D721Med (cell line): ENCODE measurements around the gene PRR20G.

ENCODE experiments used
- DNase-seq: peaks from one replicate; pipeline ENCODE4 v3.0.0; 2011; ENCODE audit warnings: low spot score; ENCODE audit not compliant: insufficient read length
- FAIRE-seq: peaks from 2 replicates; lab custom pipeline; 2011; peaks lifted over from hg19 to GRCh38; lab: Jason Lieb, UNC
- TF ChIP-seq, protein P1 (sequence below): IDR thresholded peaks from 2 replicates; pipeline ENCODE4 v1.5.1; 2012; ENCODE audit warnings: mild to moderate bottlenecking, control low read depth; ENCODE audit not compliant: insufficient read depth; ENCODE audit errors: missing control alignments

Gene PRR20G

GRCh38 chr3:127287840-127288239 lies at the start of gene PRR20G:
Gene PRR20G (minus strand): TSS chr3:127288046. CDS start chr3:127287365, 681 bp downstream.
- no peak for FAIRE-seq

DNA sequence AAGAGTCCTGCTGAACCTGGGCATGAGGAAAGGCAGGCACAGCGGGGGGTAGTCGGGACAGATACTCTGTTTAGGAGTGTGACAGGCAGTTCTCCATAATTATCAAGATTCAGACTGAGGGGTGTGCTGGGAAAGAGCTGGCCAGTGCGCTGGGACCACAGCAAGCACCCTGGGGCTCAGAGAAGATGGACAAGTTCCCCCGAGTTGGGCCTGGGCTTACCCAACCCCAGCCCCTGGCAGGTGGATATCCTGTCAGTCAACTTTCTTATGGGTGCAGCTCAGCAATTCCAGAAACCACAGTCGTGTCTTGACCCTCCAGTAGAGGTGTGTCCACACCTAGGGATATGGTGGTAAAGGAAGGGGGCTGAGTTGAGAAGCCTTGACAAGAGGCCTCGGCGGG lies 49.2 kb upstream of the PRR20G start:
- DNase-seq (no peak), FAIRE-seq (no peak)
- TF ChIP-seq, protein P1, sequence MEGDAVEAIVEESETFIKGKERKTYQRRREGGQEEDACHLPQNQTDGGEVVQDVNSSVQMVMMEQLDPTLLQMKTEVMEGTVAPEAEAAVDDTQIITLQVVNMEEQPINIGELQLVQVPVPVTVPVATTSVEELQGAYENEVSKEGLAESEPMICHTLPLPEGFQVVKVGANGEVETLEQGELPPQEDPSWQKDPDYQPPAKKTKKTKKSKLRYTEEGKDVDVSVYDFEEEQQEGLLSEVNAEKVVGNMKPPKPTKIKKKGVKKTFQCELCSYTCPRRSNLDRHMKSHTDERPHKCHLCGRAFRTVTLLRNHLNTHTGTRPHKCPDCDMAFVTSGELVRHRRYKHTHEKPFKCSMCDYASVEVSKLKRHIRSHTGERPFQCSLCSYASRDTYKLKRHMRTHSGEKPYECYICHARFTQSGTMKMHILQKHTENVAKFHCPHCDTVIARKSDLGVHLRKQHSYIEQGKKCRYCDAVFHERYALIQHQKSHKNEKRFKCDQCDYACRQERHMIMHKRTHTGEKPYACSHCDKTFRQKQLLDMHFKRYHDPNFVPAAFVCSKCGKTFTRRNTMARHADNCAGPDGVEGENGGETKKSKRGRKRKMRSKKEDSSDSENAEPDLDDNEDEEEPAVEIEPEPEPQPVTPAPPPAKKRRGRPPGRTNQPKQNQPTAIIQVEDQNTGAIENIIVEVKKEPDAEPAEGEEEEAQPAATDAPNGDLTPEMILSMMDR, result no peak

More at GRCh38 chr3:127287840-127288239, at the start of gene PRR20G:
- TF ChIP-seq, protein P1, result no peak
- no peak for DNase-seq

- TF ChIP-seq, protein P1, result no peak
- DNase-seq (no peak), FAIRE-seq (no peak)
Measured at GRCh38 chr3:127336101-127336500, 48.3 kb upstream of the PRR20G start.

DNA sequence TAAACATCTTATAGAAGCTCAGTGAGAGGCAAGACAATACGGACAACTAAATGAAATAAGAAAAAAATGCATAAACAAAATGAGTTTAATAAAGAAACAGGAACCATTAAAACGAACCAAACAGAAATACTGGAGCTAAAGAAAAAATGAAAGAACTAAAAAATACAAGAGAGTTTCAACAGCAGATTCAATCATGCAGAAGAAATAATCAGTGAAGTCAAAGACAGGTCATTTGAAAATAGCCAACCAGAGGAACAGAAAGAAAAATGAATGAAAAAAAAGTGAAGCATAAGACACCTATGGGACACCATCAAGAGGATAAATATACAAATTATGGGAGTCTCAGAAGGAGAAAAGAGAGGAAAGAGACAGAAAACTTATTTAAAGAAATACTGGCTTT lies 42.5 kb upstream of the PRR20G start:
- DNase-seq, result no peak
- FAIRE-seq, result no peak
- TF ChIP-seq, protein P1, result no peak

DNA sequence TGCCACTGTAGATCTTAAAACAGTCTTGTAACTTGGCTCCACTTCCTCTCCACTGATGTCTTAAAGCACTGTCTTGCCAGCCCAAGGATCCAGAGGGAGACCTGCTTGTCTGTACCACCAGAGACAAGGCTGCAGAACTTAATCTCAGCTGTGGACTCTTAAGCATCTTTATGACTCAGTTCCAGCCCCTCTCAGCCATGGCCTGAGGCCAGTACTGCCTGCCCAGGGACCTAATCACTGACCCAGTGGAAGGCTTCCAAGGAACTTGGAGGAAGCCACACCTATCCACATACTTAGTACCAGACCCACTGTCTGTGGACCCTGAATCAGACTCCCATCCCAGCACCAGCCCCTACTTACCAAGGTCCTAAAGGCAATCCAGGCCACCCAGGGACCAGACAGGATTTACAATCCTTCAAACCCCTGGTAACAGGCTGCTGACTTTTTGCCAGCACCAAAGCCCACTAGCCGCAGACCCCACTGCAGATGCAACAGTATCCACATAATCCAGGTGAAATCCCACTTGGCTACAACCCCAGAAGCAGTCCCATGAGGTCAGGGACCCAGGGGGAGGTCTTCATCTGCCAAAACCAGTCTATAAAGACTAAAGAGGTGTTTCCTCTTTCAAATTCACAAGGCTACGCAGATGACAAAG lies 41.9 kb upstream of the PRR20G start:
- no peak for FAIRE-seq
- TF ChIP-seq, protein P1, result no peak
- no peak for DNase-seq

GRCh38 chr3:127328421-127328820 lies 40.6 kb upstream of the PRR20G start:
- TF ChIP-seq, protein P1, result no peak
- DNase-seq, result no peak
- no peak for FAIRE-seq

DNA sequence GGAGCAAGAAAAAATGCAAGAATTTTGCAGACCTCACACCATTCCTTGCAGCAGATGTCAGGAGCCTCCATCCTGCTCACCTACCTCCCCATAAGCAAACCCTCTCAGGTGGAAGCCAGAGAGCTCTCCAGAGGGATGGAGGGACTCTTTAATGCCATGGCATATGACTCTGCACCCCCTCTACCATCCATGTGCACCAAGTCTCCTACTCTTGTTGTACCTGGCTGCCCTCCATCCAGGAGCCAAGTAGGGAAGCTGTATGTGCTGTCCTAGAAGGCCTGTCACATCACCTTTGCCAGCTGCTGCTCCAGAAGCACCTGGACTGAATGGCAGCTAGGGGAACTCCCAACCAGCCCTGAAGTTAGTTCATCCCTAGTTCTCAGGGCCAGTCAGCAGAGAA lies 38.5 kb upstream of the PRR20G start:
- FAIRE-seq, result no peak
- TF ChIP-seq, protein P1, result no peak

More for the DNA sequence above, 38.5 kb upstream of the PRR20G start:
- no peak for DNase-seq
